Activated naive CD8-positive, alpha-beta T cell treated with anti-CD3 and anti-CD28 coated beads for 36 hours (primary cell): ENCODE measurements around the gene TMEM61. TPM values are rescaled to one million over a fixed set of nuclear protein-coding genes. Genes with fewer than 3 reads are reported as not detected.

ENCODE experiments used
- DNase-seq: peaks from one replicate; pipeline ENCODE4 v3.0.0; 2021
- H3K27ac Mint-ChIP-seq: one replicate; pipeline ENCODE4 v1.8.0; 2022; ENCODE audit warnings: mild to moderate bottlenecking, moderate library complexity, mixed read lengths
- H3K27me3 Mint-ChIP-seq: one replicate; pipeline ENCODE4 v1.8.0; 2022; ENCODE audit warnings: mild to moderate bottlenecking, mixed read lengths
- H3K36me3 Mint-ChIP-seq: one replicate; pipeline ENCODE4 v1.8.0; 2021; ENCODE audit warnings: mild to moderate bottlenecking, mixed read lengths
- H3K4me1 Mint-ChIP-seq: one replicate; pipeline ENCODE4 v1.8.0; 2021; ENCODE audit warnings: mixed read lengths
- H3K4me3 Mint-ChIP-seq: one replicate; pipeline ENCODE4 v1.8.0; 2022; ENCODE audit warnings: mild to moderate bottlenecking, moderate library complexity, mixed read lengths
- H3K9me3 Mint-ChIP-seq: one replicate; pipeline ENCODE4 v1.8.0; 2022; ENCODE audit warnings: mixed read lengths
- total RNA-seq, 2 experiments: library from RNA; stranded (reverse); gene quantifications; one replicate each; pipeline ENCODE4 v1.2.3, GENCODE V29; 2021

TMEM61 gene
- total RNA-seq, 2 experiments from 2014 or later = not detected

- peaks cover 25% of the 10 kb centered on the region for H3K27me3 Mint-ChIP-seq
- no peak overlapping the region for H3K4me3 Mint-ChIP-seq
- H3K4me1 Mint-ChIP-seq = peaks cover 4% of the 10 kb centered on the region
- no peak for DNase-seq
- H3K27ac Mint-ChIP-seq = no peak overlapping the region
- no peaks in the 10 kb centered on the region for H3K36me3 Mint-ChIP-seq
- H3K9me3 Mint-ChIP-seq = no peaks in the 10 kb centered on the region
These were observed 7.1 kb upstream of the TMEM61 start for GRCh38 chr1:54973205-54973921.

- peaks cover 4% of the 10 kb centered on the region for H3K4me1 Mint-ChIP-seq
- H3K4me3 Mint-ChIP-seq = no peak overlapping the region
- no peaks in the 10 kb centered on the region for H3K9me3 Mint-ChIP-seq
- no peak for DNase-seq
- H3K27ac Mint-ChIP-seq = no peak overlapping the region
- H3K36me3 Mint-ChIP-seq = no peaks in the 10 kb centered on the region
- H3K27me3 Mint-ChIP-seq = peaks cover 31% of the 10 kb centered on the region
These were observed 4.9 kb upstream of the TMEM61 start for GRCh38 chr1:54975356-54976108.

- Mint-ChIP-seq H3K4me3 (no peak overlapping the region), H3K36me3 (no peaks in the 10 kb centered on the region), H3K27me3 (peaks cover 37% of the 10 kb centered on the region), H3K4me1 (no peaks in the 10 kb centered on the region), H3K9me3 (no peaks in the 10 kb centered on the region), H3K27ac (no peak overlapping the region)
- DNase-seq = no peak
These were observed 3.7 kb upstream of the TMEM61 start for GRCh38 chr1:54976747-54977146.

- no peaks in the 10 kb centered on the region for H3K36me3 Mint-ChIP-seq
- DNase-seq = no peak
- H3K27me3 Mint-ChIP-seq = peaks cover 40% of the 10 kb centered on the region
- no peak overlapping the region for H3K27ac Mint-ChIP-seq
- no peaks in the 10 kb centered on the region for H3K9me3 Mint-ChIP-seq
- no peaks in the 10 kb centered on the region for H3K4me1 Mint-ChIP-seq
- no peak overlapping the region for H3K4me3 Mint-ChIP-seq
These were observed 2.7 kb upstream of the TMEM61 start for GRCh38 chr1:54977533-54978297.

GRCh38 chr1:54978528-54979326 is 1.7 kb upstream of the TMEM61 start:
- Mint-ChIP-seq H3K36me3 (no peaks in the 10 kb centered on the region), H3K4me1 (no peaks in the 10 kb centered on the region), H3K4me3 (no peak overlapping the region), H3K27ac (no peak overlapping the region), H3K27me3 (peaks cover 38% of the 10 kb centered on the region), H3K9me3 (no peaks in the 10 kb centered on the region)
- no peak for DNase-seq

GRCh38 chr1:54979327-54979891 is 1.0 kb upstream of the TMEM61 start:
- H3K4me3 Mint-ChIP-seq = no peak overlapping the region
- H3K27ac Mint-ChIP-seq = no peak overlapping the region
- H3K36me3 Mint-ChIP-seq = no peaks in the 10 kb centered on the region
- DNase-seq = no peak
- H3K27me3 Mint-ChIP-seq = peaks cover 35% of the 10 kb centered on the region
- H3K4me1 Mint-ChIP-seq = no peaks in the 10 kb centered on the region
- H3K9me3 Mint-ChIP-seq = no peaks in the 10 kb centered on the region

- H3K27me3 Mint-ChIP-seq = peaks cover 35% of the 10 kb centered on the region
- H3K4me3 Mint-ChIP-seq = no peak overlapping the region
- no peak overlapping the region for H3K27ac Mint-ChIP-seq
- H3K36me3 Mint-ChIP-seq = no peaks in the 10 kb centered on the region
- no peaks in the 10 kb centered on the region for H3K4me1 Mint-ChIP-seq
- DNase-seq = no peak
- H3K9me3 Mint-ChIP-seq = no peaks in the 10 kb centered on the region
These were observed 341 bp upstream of the TMEM61 start for GRCh38 chr1:54980046-54980527.

- Mint-ChIP-seq H3K9me3 (no peaks in the 10 kb centered on the region), H3K27ac (no peak overlapping the region), H3K4me1 (no peaks in the 10 kb centered on the region), H3K36me3 (no peaks in the 10 kb centered on the region), H3K4me3 (no peak overlapping the region), H3K27me3 (peaks cover 35% of the 10 kb centered on the region)
- no peak for DNase-seq
These were observed 1.0 kb downstream of the TMEM61 start for GRCh38 chr1:54981466-54981865.

- H3K4me1 Mint-ChIP-seq = no peaks in the 10 kb centered on the region
- no peaks in the 10 kb centered on the region for H3K36me3 Mint-ChIP-seq
- H3K27ac Mint-ChIP-seq = no peak overlapping the region
- H3K9me3 Mint-ChIP-seq = no peaks in the 10 kb centered on the region
- no peak for DNase-seq
- peaks cover 35% of the 10 kb centered on the region for H3K27me3 Mint-ChIP-seq
- H3K4me3 Mint-ChIP-seq = no peak overlapping the region
These were observed 2.3 kb downstream of the TMEM61 start for GRCh38 chr1:54982739-54983138.

- no peak for DNase-seq
- H3K9me3 Mint-ChIP-seq = no peaks in the 10 kb centered on the region
- H3K36me3 Mint-ChIP-seq = no peaks in the 10 kb centered on the region
- H3K4me3 Mint-ChIP-seq = no peak overlapping the region
- no peak overlapping the region for H3K27ac Mint-ChIP-seq
- no peaks in the 10 kb centered on the region for H3K4me1 Mint-ChIP-seq
- H3K27me3 Mint-ChIP-seq = peaks cover 30% of the 10 kb centered on the region
These were observed 3.9 kb downstream of the TMEM61 start for GRCh38 chr1:54984131-54984842.

- no peak for DNase-seq
- Mint-ChIP-seq H3K9me3 (no peaks in the 10 kb centered on the region), H3K36me3 (no peaks in the 10 kb centered on the region), H3K4me1 (no peaks in the 10 kb centered on the region), H3K27ac (no peak overlapping the region), H3K4me3 (no peak overlapping the region), H3K27me3 (peaks cover 22% of the 10 kb centered on the region)
These were observed 5.1 kb downstream of the TMEM61 start for GRCh38 chr1:54985556-54985955.

GRCh38 chr1:54986025-54986424 is 5.6 kb downstream of the TMEM61 start:
- Mint-ChIP-seq H3K9me3 (no peaks in the 10 kb centered on the region), H3K27me3 (peaks cover 20% of the 10 kb centered on the region)

GRCh38 chr1:54986533-54986932 is 6.1 kb downstream of the TMEM61 start:
- no peak overlapping the region for H3K27ac Mint-ChIP-seq
- H3K4me3 Mint-ChIP-seq = no peak overlapping the region
- DNase-seq = no peak
- no peaks in the 10 kb centered on the region for H3K36me3 Mint-ChIP-seq
- H3K9me3 Mint-ChIP-seq = no peaks in the 10 kb centered on the region
- H3K27me3 Mint-ChIP-seq = peaks cover 15% of the 10 kb centered on the region
- no peaks in the 10 kb centered on the region for H3K4me1 Mint-ChIP-seq

More at GRCh38 chr1:54986025-54986424, 5.6 kb downstream of the TMEM61 start:
- no peaks in the 10 kb centered on the region for H3K4me1 Mint-ChIP-seq
- H3K36me3 Mint-ChIP-seq = no peaks in the 10 kb centered on the region
- H3K4me3 Mint-ChIP-seq = no peak overlapping the region
- no peak overlapping the region for H3K27ac Mint-ChIP-seq
- DNase-seq = no peak

GRCh38 chr1:54987427-54987826 is 7.0 kb downstream of the TMEM61 start:
- Mint-ChIP-seq H3K27ac (no peak overlapping the region), H3K4me1 (no peaks in the 10 kb centered on the region), H3K36me3 (no peaks in the 10 kb centered on the region), H3K4me3 (no peak overlapping the region), H3K9me3 (no peaks in the 10 kb centered on the region), H3K27me3 (peaks cover 9% of the 10 kb centered on the region)
- no peak for DNase-seq
